T-cell (primary cell): ENCODE measurements around the gene KCNJ12. TPM values are rescaled to one million over a fixed set of nuclear protein-coding genes. Genes with fewer than 3 reads are reported as not detected.
"Not testable (repeated sequence)": the region's sequence is repeated elsewhere in the genome, so short reads cannot be mapped to it uniquely, and the experiment has no call there.

ENCODE experiments used
- ATAC-seq, 4 experiments: fragments of 200-7000 bp in 3 of 4; fragments of 150-1000 bp in 1 of 4; cut with Tn5 transposase; replicated peaks in 1 of 4; 1 replicate in 3 of 4; 2 replicates in 1 of 4; pipeline ENCODE4 v1.10.0; 2021; ENCODE audit warnings: moderate library complexity in 3 of 4, mild to moderate bottlenecking in 2 of 4, moderate number of reproducible peaks in 1 of 4
- CTCF ChIA-PET, 2 donors: fragments of 300-600 bp; sonication (Branson Sonifier 250); formaldehyde crosslinking; loops; one replicate each; lab custom pipeline; 2022; ENCODE audit warnings: antibody characterized with exemption in 2 of 2; lab: Charles Lee
- POLR2A ChIA-PET, 2 donors: fragments of 300-600 bp; sonication (Branson Sonifier 250); formaldehyde crosslinking; loops; one replicate each; lab custom pipeline; 2022; ENCODE audit warnings: antibody characterized with exemption in 2 of 2; lab: Charles Lee
- DNase-seq, 35 experiments: peaks; one replicate each; pipeline versions ENCODE4 v3.0.0 to v3.0.0-alpha.2; 2013 to 2023
- H3K27ac ChIP-seq: one replicate; pipeline ENCODE4 v1.5.1; 2013; ENCODE audit warnings: low read length
- H3K27me3 ChIP-seq, 2 experiments: replicated peaks in 1 of 2; 1 replicate in 1 of 2; 2 replicates in 1 of 2; pipeline versions ENCODE4 v1.6.1 to v1.7.0; 2013; ENCODE audit warnings: low read length in 1 of 2, mixed read lengths in 1 of 2; ENCODE audit not compliant: control insufficient read depth in 2 of 2, insufficient read depth in 2 of 2; ENCODE audit errors: extremely low read depth in 1 of 2
- H3K36me3 ChIP-seq, 2 donors: 1 replicate in 1 of 2; 2 replicates in 1 of 2; pipeline versions ENCODE4 v1.6.1 to v1.7.0; 2013; ENCODE audit warnings: low read length in 1 of 2; ENCODE audit not compliant: control insufficient read depth in 2 of 2, insufficient read depth in 1 of 2; ENCODE audit errors: extremely low read depth in 1 of 2
- H3K4me1 ChIP-seq, 2 experiments: 1 replicate in 1 of 2; 2 replicates in 1 of 2; pipeline versions ENCODE4 v1.6.1 to v1.7.0; 2013; ENCODE audit warnings: low read length in 2 of 2, mixed read lengths in 1 of 2; ENCODE audit not compliant: insufficient read depth in 2 of 2, control insufficient read depth in 1 of 2; ENCODE audit errors: extremely low read depth in 1 of 2
- H3K4me3 ChIP-seq, 2 donors: 1 replicate in 1 of 2; 2 replicates in 1 of 2; pipeline versions ENCODE4 v1.5.1 to v1.7.0; 2013; ENCODE audit warnings: mild to moderate bottlenecking in 2 of 2, low read length in 1 of 2, moderate library complexity in 1 of 2; ENCODE audit not compliant: control insufficient read depth in 1 of 2; ENCODE audit errors: extremely low read depth in 1 of 2
- H3K9me3 ChIP-seq: 2 replicates; pipeline ENCODE4 v1.7.0; 2013
- H3K27ac Mint-ChIP-seq, 2 donors: one replicate each; pipeline ENCODE4 v1.8.0; 2020 to 2021; ENCODE audit warnings: mild to moderate bottlenecking in 2 of 2, mixed read lengths in 2 of 2
- H3K27me3 Mint-ChIP-seq, 2 donors: one replicate each; pipeline ENCODE4 v1.8.0; 2021 to 2022; ENCODE audit warnings: mixed read lengths in 2 of 2
- H3K36me3 Mint-ChIP-seq: one replicate; pipeline ENCODE4 v1.8.0; 2021; ENCODE audit warnings: mixed read lengths
- H3K4me1 Mint-ChIP-seq, 3 donors: one replicate each; pipeline ENCODE4 v1.8.0; 2020 to 2022; ENCODE audit warnings: mixed read lengths in 3 of 3, mild to moderate bottlenecking in 1 of 3
- H3K4me3 Mint-ChIP-seq, 3 donors: one replicate each; pipeline ENCODE4 v1.8.0; 2020 to 2022; ENCODE audit warnings: mild to moderate bottlenecking in 3 of 3, mixed read lengths in 3 of 3, moderate library complexity in 3 of 3
- H3K9me3 Mint-ChIP-seq, 3 donors: one replicate each; pipeline ENCODE4 v1.8.0; 2020 to 2022; ENCODE audit warnings: mixed read lengths in 3 of 3
- WGBS: methylation state at CpG from one replicate; pipeline ENCODE4 v1.1.5; 2013; ENCODE audit warnings: missing lambda C conversion rate; ENCODE audit not compliant: insufficient coverage; 5-methylcytosine and 5-hydroxymethylcytosine counted together
- total RNA-seq, 35 experiments: library from RNA in 6 of 35; stranded (reverse) in 6 of 35; fragments of 120-200 nt in 1 of 35; gene quantifications; one replicate each; pipeline versions ENCODE4 v1.2.1 to v1.2.4 and lab custom pipeline; 2013 to 2026

KCNJ12 gene
- total RNA-seq, 5 donors from 2014 or later (not counting 1 experiment from before 2014, with no cell fraction given): 0.03 to 0.23 (median 0.10) TPM

DNA sequence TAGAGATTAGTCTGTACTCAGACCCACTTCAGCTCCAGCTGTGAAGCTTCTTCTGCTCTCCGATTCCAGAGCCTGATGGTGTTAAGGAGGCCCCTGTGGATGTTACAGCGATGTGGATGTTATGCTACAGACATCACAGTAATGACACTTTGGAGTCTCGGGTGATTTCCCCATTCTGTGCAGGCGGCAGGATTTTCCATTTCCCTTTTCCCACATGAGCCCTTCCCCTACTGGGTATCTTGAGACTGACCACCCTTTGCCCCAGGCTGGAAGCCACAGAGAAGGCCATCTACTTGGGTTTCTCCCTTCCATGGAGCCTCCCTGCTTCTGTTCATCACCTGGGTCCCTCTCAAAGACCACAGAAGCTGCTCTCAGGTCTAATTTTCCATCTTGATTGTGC, 78.3 kb downstream of the KCNJ12 start:
- 67% methylated on average over 1 of the region's 4 CpGs for WGBS
- ATAC-seq: no peak
- H3K9me3 Mint-ChIP-seq: no peaks in the 10 kb centered on the region
- CTCF ChIA-PET: no interaction called here
- H3K27me3 Mint-ChIP-seq: peaks cover 18% of the 10 kb centered on the region in 2 donors
- POLR2A ChIA-PET: no interaction called here
- H3K4me1 Mint-ChIP-seq: peaks cover 18 to 23% (median 21%) of the 10 kb centered on the region in 3 donors
- no peak overlapping the region for H3K27ac Mint-ChIP-seq
- H3K36me3 ChIP-seq: no peaks in the 10 kb centered on the region
- H3K36me3 Mint-ChIP-seq: no peaks in the 10 kb centered on the region
- H3K27ac ChIP-seq: no peak overlapping the region
- no peak for DNase-seq
- H3K27me3 ChIP-seq: peaks cover 0 to 46% of the 10 kb centered on the region in 2 experiments
- H3K4me3 Mint-ChIP-seq: no peak overlapping the region
- no peak overlapping the region for H3K4me3 ChIP-seq
- H3K9me3 ChIP-seq: no peaks in the 10 kb centered on the region
- H3K4me1 ChIP-seq: peaks cover 7 to 20% of the 10 kb centered on the region in 2 experiments

DNA sequence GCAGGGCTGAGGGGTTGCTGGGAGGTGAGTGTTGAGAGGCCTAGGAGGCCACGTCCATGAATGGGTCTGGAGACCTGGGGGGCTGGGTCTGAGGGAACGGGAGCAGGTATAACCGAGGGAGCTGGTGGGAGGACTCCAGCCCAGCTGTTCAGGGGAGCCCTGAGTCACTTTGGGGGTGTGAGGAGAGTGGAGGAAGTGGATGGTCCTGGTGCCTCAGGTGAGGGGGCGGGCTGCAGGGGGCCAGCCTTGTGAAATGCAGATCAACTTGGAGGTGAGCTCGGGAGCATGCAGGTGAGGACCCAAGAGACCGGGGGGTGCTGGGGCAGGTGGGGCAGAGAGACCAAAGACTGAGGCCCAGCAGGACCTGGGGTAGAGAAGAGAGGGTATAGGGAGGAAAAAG, 79.6 kb downstream of the KCNJ12 start:
- DNase-seq: no peak
- no peak overlapping the region for H3K27ac Mint-ChIP-seq
- POLR2A ChIA-PET: no interaction called here
- H3K36me3 Mint-ChIP-seq: no peaks in the 10 kb centered on the region
- H3K4me1 Mint-ChIP-seq: peaks cover 18 to 23% (median 21%) of the 10 kb centered on the region in 3 donors
- Histone ChIP-seq H3K9me3 (no peaks in the 10 kb centered on the region), H3K36me3 (no peaks in the 10 kb centered on the region), H3K4me3 (no peak overlapping the region), H3K4me1 (peaks cover 7 to 20% of the 10 kb centered on the region in 2 experiments), H3K27me3 (peaks cover 0 to 41% of the 10 kb centered on the region in 2 experiments), H3K27ac (no peak overlapping the region)
- whole genome bisulfite sequencing: 80% methylated on average over 6 of the region's 6 CpGs
- H3K4me3 Mint-ChIP-seq: peak overlapping the region in 1 of 3 donors; percentile 10
- ATAC-seq: no peak
- H3K9me3 Mint-ChIP-seq: no peaks in the 10 kb centered on the region
- peaks cover 9 to 11% of the 10 kb centered on the region in 2 donors for H3K27me3 Mint-ChIP-seq
- CTCF ChIA-PET: interaction anchor here (0.6 to 2.6 kb wide), 4 partner anchors 36 to 138 kb away, joined by 3 to 67 read pairs (median 14); no protein-coding TSS in a partner anchor

DNA sequence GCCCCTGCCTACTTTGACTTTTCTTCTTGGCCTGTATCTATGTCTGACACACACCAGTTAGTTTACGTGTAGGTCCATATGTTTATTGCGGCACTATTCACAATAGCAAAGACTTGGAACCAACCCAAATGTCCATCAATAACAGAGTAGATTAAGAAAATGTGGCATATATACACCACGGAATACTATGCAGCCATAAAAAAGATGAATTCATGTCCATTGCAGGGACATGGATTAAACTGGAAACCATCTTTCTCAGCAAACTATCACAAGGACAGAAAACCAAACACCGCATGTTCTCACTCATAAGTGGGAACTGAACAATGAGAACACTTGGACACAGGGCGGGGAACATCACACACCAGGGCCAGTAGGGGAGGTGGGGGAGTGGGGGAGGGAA, 80.3 kb downstream of the KCNJ12 start:
- H3K36me3 ChIP-seq, H3K9me3 Mint-ChIP-seq, H3K27ac ChIP-seq, ATAC-seq, H3K4me3 ChIP-seq, H3K36me3 Mint-ChIP-seq, H3K9me3 ChIP-seq, DNase-seq, H3K4me3 Mint-ChIP-seq, POLR2A ChIA-PET: not testable (repeated sequence)
- H3K27ac Mint-ChIP-seq: peak overlapping the region in 1 of 2 donors; percentile 31
- CTCF ChIA-PET: interaction anchor here (0.6 to 2.6 kb wide), 12 partner anchors 43 to 463 kb away, joined by 3 to 67 read pairs (median 6); no protein-coding TSS in a partner anchor
- peaks cover 7 to 11% of the 10 kb centered on the region in 2 donors for H3K27me3 Mint-ChIP-seq
- H3K4me1 Mint-ChIP-seq: peaks cover 18 to 23% (median 21%) of the 10 kb centered on the region in 3 donors
- Histone ChIP-seq H3K4me1 (peaks cover 7 to 20% of the 10 kb centered on the region in 2 experiments), H3K27me3 (peaks cover 0 to 41% of the 10 kb centered on the region in 2 experiments)
- no CpG with 5 or more reads among the region's 5 CpGs for WGBS

GRCh38 chr17:21457051-21458026, 81.2 kb downstream of the KCNJ12 start:
- Mint-ChIP-seq H3K27me3 (peaks cover 5 to 8% of the 10 kb centered on the region in 2 donors), H3K4me1 (peaks cover 14 to 20% (median 20%) of the 10 kb centered on the region in 3 donors), H3K9me3 (no peaks in the 10 kb centered on the region), H3K4me3 (no peak overlapping the region), H3K27ac (peak overlapping the region; percentile 8 to 83), H3K36me3 (no peaks in the 10 kb centered on the region)
- Histone ChIP-seq H3K36me3 (no peaks in the 10 kb centered on the region), H3K9me3 (no peaks in the 10 kb centered on the region), H3K27me3 (peaks cover 0 to 42% of the 10 kb centered on the region in 2 experiments), H3K27ac (no peak overlapping the region), H3K4me3 (no peak overlapping the region), H3K4me1 (peaks cover 3 to 17% of the 10 kb centered on the region in 2 experiments)
- ATAC-seq (peak; percentile 85 to 91 (median 87)), DNase-seq (peak; percentile 77 to 94 (median 87))
- CTCF ChIA-PET: interaction anchor here (0.6 to 2.6 kb wide), 15 partner anchors 26 to 1464 kb away, joined by 3 to 67 read pairs (median 5); no protein-coding TSS in a partner anchor
- WGBS: 16% methylated on average over 33 of the region's 36 CpGs
- POLR2A ChIA-PET: interaction anchor here (0.6 to 0.7 kb wide), 4 partner anchors 12 to 266 kb away, joined by 4 to 9 read pairs (median 6); no protein-coding TSS in a partner anchor

DNA sequence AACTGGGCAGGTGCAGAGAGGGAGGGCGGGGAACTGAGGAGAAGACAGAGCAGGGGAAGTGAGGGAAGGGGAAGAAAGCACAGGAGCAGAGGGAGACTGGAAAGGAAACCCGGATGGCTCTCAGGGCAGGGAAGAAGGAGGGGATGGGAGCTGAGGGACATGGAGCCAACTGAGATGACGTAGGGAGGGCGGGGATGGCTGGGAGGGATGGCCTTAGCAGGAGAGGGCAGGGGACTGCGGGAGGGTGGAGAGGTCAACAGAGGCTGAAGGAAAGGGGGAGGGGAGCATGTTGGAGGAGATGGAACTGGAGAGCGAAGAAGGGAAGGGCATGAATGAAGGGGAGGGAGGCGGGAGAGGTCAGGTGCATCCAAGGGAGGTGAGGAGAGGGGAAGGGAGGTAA, 81.9 kb downstream of the KCNJ12 start:
- no peak overlapping the region for H3K27ac Mint-ChIP-seq
- CTCF ChIA-PET: interaction anchor here (1.4 to 2.6 kb wide), 3 partner anchors 55 to 414 kb away, joined by 5 to 23 read pairs (median 5); no protein-coding TSS in a partner anchor
- peaks cover 0 to 40% of the 10 kb centered on the region in 2 experiments for H3K27me3 ChIP-seq
- H3K9me3 ChIP-seq: no peaks in the 10 kb centered on the region
- H3K36me3 Mint-ChIP-seq: no peaks in the 10 kb centered on the region
- H3K27me3 Mint-ChIP-seq: peaks cover 7 to 12% of the 10 kb centered on the region in 2 donors
- peaks cover 14 to 19% (median 18%) of the 10 kb centered on the region in 3 donors for H3K4me1 Mint-ChIP-seq
- 84% methylated on average over 7 of the region's 7 CpGs for WGBS
- no peak overlapping the region for H3K27ac ChIP-seq
- DNase-seq (no peak), ATAC-seq (no peak)
- POLR2A ChIA-PET: no interaction called here
- no peak overlapping the region for H3K4me3 ChIP-seq
- peaks cover 0 to 19% of the 10 kb centered on the region in 2 experiments for H3K4me1 ChIP-seq
- H3K36me3 ChIP-seq: no peaks in the 10 kb centered on the region
- no peaks in the 10 kb centered on the region for H3K9me3 Mint-ChIP-seq
- H3K4me3 Mint-ChIP-seq: no peak overlapping the region

- no peak overlapping the region for H3K4me3 ChIP-seq
- H3K36me3 ChIP-seq: no peaks in the 10 kb centered on the region
- Mint-ChIP-seq H3K27me3 (peaks cover 15 to 17% of the 10 kb centered on the region in 2 donors), H3K36me3 (no peaks in the 10 kb centered on the region), H3K4me3 (no peak overlapping the region), H3K4me1 (peaks cover 25 to 30% (median 27%) of the 10 kb centered on the region in 3 donors), H3K27ac (no peak overlapping the region), H3K9me3 (no peaks in the 10 kb centered on the region)
- WGBS: 54% methylated on average over 3 of the region's 8 CpGs
- no peak overlapping the region for H3K27ac ChIP-seq
- H3K27me3 ChIP-seq: peaks cover 0 to 40% of the 10 kb centered on the region in 2 experiments
- ChIA-PET CTCF (interaction anchor here in 1 of 2 donors (1.0 kb wide), 1 partner anchor 716 kb away, joined by 3 read pairs; no protein-coding TSS in a partner anchor), POLR2A (interaction anchor here in 1 of 2 donors (0.6 kb wide), 1 partner anchor 54 kb away, joined by 4 read pairs; no protein-coding TSS in a partner anchor)
- H3K4me1 ChIP-seq: peaks cover 0 to 30% of the 10 kb centered on the region in 2 experiments
- ATAC-seq: no peak
- H3K9me3 ChIP-seq: no peaks in the 10 kb centered on the region
- no peak for DNase-seq
Observed at GRCh38 chr17:21459536-21459935, 83.4 kb downstream of the KCNJ12 start.
